ENCODE measurements around the gene RBP4.
A peak's percentile ranks its signal among the peaks of the same experiment; 100 is the strongest.

Gene RBP4

GRCh38 chr10:93601146-93601773 is at the start of gene RBP4:
Gene RBP4, minus strand, starts transcription at chr10:93601235. Its CDS starts 207 bp downstream, at chr10:93601028.
- Mint-ChIP-seq H3K4me1 (no peaks in the 10 kb centered on the region), H3K27ac (no peak within 1 kb of the TSS), H3K27me3 (peaks cover 10% of the 10 kb centered on the region), H3K9me3 (no peaks in the 10 kb centered on the region), H3K36me3 (no peaks in the 10 kb centered on the region), H3K4me3 (no peak within 1 kb of the TSS)
- no peak for ATAC-seq (ENCODE audit: low read depth)
- DNase-seq (ENCODE audit: low spot score in 2 of 2) = no peak

GRCh38 chr10:93639791-93640190 is 38.8 kb upstream of the RBP4 start:
- no peaks in the 10 kb centered on the region for H3K36me3 Mint-ChIP-seq
- no peak for DNase-seq (ENCODE audit: low spot score in 2 of 2)
- ATAC-seq (ENCODE audit: low read depth) = no peak

GRCh38 chr10:93630625-93631557 is 29.9 kb upstream of the RBP4 start:
- no peaks in the 10 kb centered on the region for H3K4me1 Mint-ChIP-seq
- no peaks in the 10 kb centered on the region for H3K36me3 Mint-ChIP-seq

More at GRCh38 chr10:93639791-93640190, 38.8 kb upstream of the RBP4 start:
- H3K27ac Mint-ChIP-seq = no peak overlapping the region
- peaks cover 16% of the 10 kb centered on the region for H3K27me3 Mint-ChIP-seq
- H3K4me1 Mint-ChIP-seq = no peaks in the 10 kb centered on the region
- no peak overlapping the region for H3K4me3 Mint-ChIP-seq
- no peaks in the 10 kb centered on the region for H3K9me3 Mint-ChIP-seq

GRCh38 chr10:93629647-93630305 is 28.7 kb upstream of the RBP4 start:
- H3K9me3 Mint-ChIP-seq = no peaks in the 10 kb centered on the region
- H3K27ac Mint-ChIP-seq = no peak overlapping the region
- no peaks in the 10 kb centered on the region for H3K4me1 Mint-ChIP-seq
- no peak overlapping the region for H3K4me3 Mint-ChIP-seq
- ATAC-seq (ENCODE audit: low read depth) = no peak
- DNase-seq (ENCODE audit: low spot score in 2 of 2) = no peak
- H3K27me3 Mint-ChIP-seq = peaks cover 13% of the 10 kb centered on the region
- H3K36me3 Mint-ChIP-seq = no peaks in the 10 kb centered on the region

More at GRCh38 chr10:93630625-93631557, 29.9 kb upstream of the RBP4 start:
- no peaks in the 10 kb centered on the region for H3K9me3 Mint-ChIP-seq
- H3K4me3 Mint-ChIP-seq = no peak overlapping the region
- no peak for DNase-seq (ENCODE audit: low spot score in 2 of 2)
- H3K27ac Mint-ChIP-seq = no peak overlapping the region
- no peak for ATAC-seq (ENCODE audit: low read depth)
- peaks cover 14% of the 10 kb centered on the region for H3K27me3 Mint-ChIP-seq

GRCh38 chr10:93628858-93629257 is 27.8 kb upstream of the RBP4 start:
- Mint-ChIP-seq H3K4me3 (no peak overlapping the region), H3K27ac (no peak overlapping the region), H3K36me3 (no peaks in the 10 kb centered on the region), H3K4me1 (no peaks in the 10 kb centered on the region), H3K9me3 (no peaks in the 10 kb centered on the region), H3K27me3 (peaks cover 13% of the 10 kb centered on the region)
- DNase-seq (ENCODE audit: low spot score in 2 of 2) (no peak), ATAC-seq (ENCODE audit: low read depth) (no peak)

GRCh38 chr10:93622942-93623341 is 21.9 kb upstream of the RBP4 start:
- no peak for DNase-seq (ENCODE audit: low spot score in 2 of 2)
- Mint-ChIP-seq H3K4me1 (no peaks in the 10 kb centered on the region), H3K27me3 (peaks cover 3% of the 10 kb centered on the region), H3K4me3 (no peak overlapping the region), H3K27ac (no peak overlapping the region), H3K9me3 (no peaks in the 10 kb centered on the region), H3K36me3 (no peaks in the 10 kb centered on the region)
- ATAC-seq (ENCODE audit: low read depth) = no peak

- no peak for ATAC-seq (ENCODE audit: low read depth)
- H3K36me3 Mint-ChIP-seq = no peaks in the 10 kb centered on the region
- no peak for DNase-seq (ENCODE audit: low spot score in 2 of 2)
- H3K4me1 Mint-ChIP-seq = peaks cover 3% of the 10 kb centered on the region
- no peak overlapping the region for H3K27ac Mint-ChIP-seq
- H3K27me3 Mint-ChIP-seq = peaks cover 3% of the 10 kb centered on the region
- no peaks in the 10 kb centered on the region for H3K9me3 Mint-ChIP-seq
- no peak overlapping the region for H3K4me3 Mint-ChIP-seq
Measured at GRCh38 chr10:93620925-93621324, 19.9 kb upstream of the RBP4 start.

GRCh38 chr10:93615576-93616235 is 14.7 kb upstream of the RBP4 start:
- Mint-ChIP-seq H3K4me3 (peak overlapping the region; percentile 71), H3K27ac (peak overlapping the region; percentile 51)

GRCh38 chr10:93614101-93614825 is 13.2 kb upstream of the RBP4 start:
- Mint-ChIP-seq H3K27me3 (peaks cover 5% of the 10 kb centered on the region), H3K9me3 (no peaks in the 10 kb centered on the region), H3K36me3 (no peaks in the 10 kb centered on the region), H3K4me1 (peaks cover 8% of the 10 kb centered on the region), H3K4me3 (no peak overlapping the region), H3K27ac (no peak overlapping the region)
- DNase-seq (ENCODE audit: low spot score in 2 of 2) = no peak
- no peak for ATAC-seq (ENCODE audit: low read depth)

More at GRCh38 chr10:93615576-93616235, 14.7 kb upstream of the RBP4 start:
- DNase-seq (ENCODE audit: low spot score in 2 of 2) (no peak), ATAC-seq (ENCODE audit: low read depth) (peak; percentile 49)
- Mint-ChIP-seq H3K27me3 (peaks cover 3% of the 10 kb centered on the region), H3K36me3 (no peaks in the 10 kb centered on the region), H3K4me1 (peaks cover 8% of the 10 kb centered on the region), H3K9me3 (no peaks in the 10 kb centered on the region)

- Mint-ChIP-seq H3K27me3 (peaks cover 9% of the 10 kb centered on the region), H3K27ac (no peak overlapping the region), H3K4me1 (peaks cover 8% of the 10 kb centered on the region), H3K9me3 (no peaks in the 10 kb centered on the region), H3K36me3 (no peaks in the 10 kb centered on the region), H3K4me3 (no peak overlapping the region)
- DNase-seq (ENCODE audit: low spot score in 2 of 2) (no peak), ATAC-seq (ENCODE audit: low read depth) (no peak)
Measured at GRCh38 chr10:93613126-93613525, 12.1 kb upstream of the RBP4 start.

- H3K27ac Mint-ChIP-seq = no peak within 1 kb of the TSS
- H3K9me3 Mint-ChIP-seq = peaks cover 1% of the 10 kb centered on the region
- peaks cover 10% of the 10 kb centered on the region for H3K27me3 Mint-ChIP-seq
- peaks cover 8% of the 10 kb centered on the region for H3K4me1 Mint-ChIP-seq
- no peak within 1 kb of the TSS for H3K4me3 Mint-ChIP-seq
- ATAC-seq (ENCODE audit: low read depth) = no peak
- H3K36me3 Mint-ChIP-seq = no peaks in the 10 kb centered on the region
- no peak for DNase-seq (ENCODE audit: low spot score in 2 of 2)
Measured at GRCh38 chr10:93612311-93612710, 11.3 kb upstream of the RBP4 start, which contains the start of gene PDE6C. Gene PDE6C, plus strand, starts transcription at chr10:93612537. Its CDS starts 189 bp downstream, at chr10:93612726.

GRCh38 chr10:93608421-93608820 is 7.4 kb upstream of the RBP4 start:
- H3K27me3 Mint-ChIP-seq = peaks cover 21% of the 10 kb centered on the region

GRCh38 chr10:93604146-93604545 is 3.1 kb upstream of the RBP4 start:
- H3K4me3 Mint-ChIP-seq = no peak overlapping the region
- no peak for ATAC-seq (ENCODE audit: low read depth)
- no peaks in the 10 kb centered on the region for H3K36me3 Mint-ChIP-seq
- peaks cover 3% of the 10 kb centered on the region for H3K9me3 Mint-ChIP-seq
- peaks cover 21% of the 10 kb centered on the region for H3K27me3 Mint-ChIP-seq
- H3K27ac Mint-ChIP-seq = no peak overlapping the region
- H3K4me1 Mint-ChIP-seq = no peaks in the 10 kb centered on the region
- no peak for DNase-seq (ENCODE audit: low spot score in 2 of 2)

More at GRCh38 chr10:93608421-93608820, 7.4 kb upstream of the RBP4 start:
- no peak for DNase-seq (ENCODE audit: low spot score in 2 of 2)
- H3K27ac Mint-ChIP-seq = no peak overlapping the region
- H3K36me3 Mint-ChIP-seq = no peaks in the 10 kb centered on the region
- ATAC-seq (ENCODE audit: low read depth) = no peak
- H3K9me3 Mint-ChIP-seq = peaks cover 3% of the 10 kb centered on the region
- no peak overlapping the region for H3K4me3 Mint-ChIP-seq
- H3K4me1 Mint-ChIP-seq = no peaks in the 10 kb centered on the region

Data from memory B cell (primary cell).